ENCODE measurements around the gene COL19A1.
"Not testable (repeated sequence)": the region's sequence is repeated elsewhere in the genome, so short reads cannot be mapped to it uniquely, and the experiment has no call there.

Gene COL19A1

DNA sequence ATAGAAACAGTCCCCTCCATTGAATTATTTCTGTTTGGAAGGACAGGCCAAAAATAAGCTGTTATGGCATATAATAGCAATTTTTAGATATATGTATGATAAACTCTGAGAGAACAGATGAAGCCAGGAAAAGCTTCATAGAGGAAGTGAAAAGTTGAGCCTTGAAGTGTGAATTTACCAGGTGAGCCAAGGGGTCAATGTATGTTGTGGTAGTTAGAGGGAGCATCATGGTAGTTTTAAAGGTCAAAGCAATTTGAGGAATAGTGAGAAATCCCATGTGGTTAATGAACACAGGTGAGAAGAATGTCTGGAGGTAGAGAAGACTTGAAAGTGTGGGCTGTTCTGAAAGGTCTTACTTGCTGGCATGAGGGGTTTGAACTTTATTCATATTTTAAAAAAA lies 47.0 kb downstream of the COL19A1 start:
- no peak for DNase-seq

DNA sequence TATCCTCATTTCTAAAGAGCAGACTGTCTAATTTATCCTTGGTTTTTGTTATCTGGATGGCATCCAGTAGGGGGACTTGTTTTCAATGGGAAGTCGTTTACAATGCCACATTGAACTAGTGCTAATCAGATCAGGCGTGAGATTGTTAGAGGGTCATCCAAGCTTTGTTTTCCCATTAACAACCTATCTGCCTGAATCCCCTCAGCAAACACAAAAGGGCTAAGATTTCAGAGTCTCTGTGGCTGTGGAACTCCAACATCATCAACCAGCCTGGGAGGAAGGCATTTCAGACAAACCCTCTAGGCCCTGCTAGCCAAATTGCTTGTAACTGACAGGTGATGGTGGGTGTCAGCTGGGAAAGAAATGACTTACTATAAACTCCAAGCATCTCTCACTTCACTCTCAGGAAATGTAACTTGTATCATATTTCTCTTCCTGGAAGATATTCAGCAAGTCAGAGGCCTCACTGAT lies 47.7 kb downstream of the COL19A1 start:
- DNase-seq = no peak

DNA sequence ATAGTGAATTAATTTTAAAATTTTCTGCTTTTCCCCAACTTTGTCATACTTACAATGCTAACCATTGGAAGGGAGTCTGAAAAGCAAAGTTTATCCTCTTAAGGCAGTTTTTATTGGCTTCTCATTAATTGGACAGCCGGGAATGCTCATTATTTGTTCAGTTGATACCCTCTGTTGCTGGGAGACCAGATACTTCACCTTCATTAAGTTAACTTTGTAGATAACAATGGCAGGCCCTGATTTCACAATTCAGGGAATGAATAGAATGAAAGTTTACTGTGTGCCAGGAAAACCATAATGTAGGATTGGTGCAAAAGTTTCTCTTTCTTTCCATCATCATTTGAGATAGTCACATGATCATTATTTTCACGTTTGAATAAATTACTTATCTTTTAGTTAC lies 49.0 kb downstream of the COL19A1 start:
- no peak for DNase-seq

DNA sequence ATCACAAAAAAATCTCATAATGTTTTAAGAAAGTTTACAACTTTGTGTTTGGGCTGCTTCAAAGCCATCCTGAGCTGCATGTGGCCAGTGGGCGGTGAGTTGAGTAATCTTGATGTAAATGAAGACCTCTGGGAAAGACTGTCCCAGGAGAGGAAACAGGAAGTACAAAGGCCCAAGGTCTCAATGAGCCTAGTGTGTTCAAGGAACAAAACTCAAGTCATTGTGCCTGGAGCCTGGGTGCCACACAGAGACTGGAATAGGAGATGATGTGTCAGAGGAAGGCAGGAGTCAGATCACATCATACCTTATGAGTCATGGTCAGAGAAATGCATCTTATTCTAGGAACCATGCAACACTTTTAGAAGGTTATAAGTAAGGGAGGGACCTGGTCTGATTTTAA lies 51.5 kb downstream of the COL19A1 start:
- no peak for DNase-seq

DNA sequence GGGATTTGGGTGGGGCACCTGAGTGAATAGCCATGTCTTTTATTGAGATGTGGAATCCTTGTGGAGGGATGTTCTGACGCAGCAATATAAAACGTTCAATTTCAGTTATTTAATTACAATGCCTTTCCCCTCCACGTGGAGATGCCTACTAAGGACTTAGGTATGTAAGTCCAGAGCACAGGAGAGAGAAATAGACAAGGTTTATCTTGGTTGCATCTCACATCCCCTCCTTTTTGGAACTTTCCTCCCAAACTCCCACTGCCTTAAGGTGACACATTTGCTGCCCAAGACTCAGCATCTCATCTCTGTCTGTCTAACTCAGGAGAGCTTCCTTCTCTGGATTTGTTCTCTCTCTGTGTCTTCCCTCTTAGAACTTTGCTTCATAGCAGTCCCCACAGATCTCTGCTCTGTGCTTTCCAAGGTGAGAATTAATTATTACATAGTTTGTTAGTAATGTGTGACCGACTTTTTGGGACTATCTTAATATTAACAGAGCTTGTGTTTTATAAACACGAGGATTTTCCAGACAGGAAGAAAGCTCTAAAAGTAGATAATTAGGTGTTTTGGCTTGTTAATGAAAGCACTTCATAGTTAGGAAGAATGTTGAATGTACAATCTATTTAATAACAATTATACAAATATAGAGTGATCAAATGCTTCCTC lies 52.6 kb downstream of the COL19A1 start:
- DNase-seq = no peak

DNA sequence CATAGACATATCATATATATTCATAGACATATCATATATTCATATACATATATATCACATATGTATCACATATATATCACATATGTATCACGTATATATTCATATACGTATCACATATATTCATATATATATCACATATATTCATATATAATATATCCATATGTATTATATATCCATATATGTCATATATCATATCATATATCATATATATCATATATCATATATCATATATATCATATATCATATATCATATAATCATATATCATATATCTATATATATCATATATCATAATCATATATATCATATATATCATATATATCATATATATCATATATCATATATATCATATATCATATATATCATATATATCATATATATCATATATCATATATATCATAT lies 54.7 kb downstream of the COL19A1 start:
- not testable (repeated sequence) for DNase-seq

DNA sequence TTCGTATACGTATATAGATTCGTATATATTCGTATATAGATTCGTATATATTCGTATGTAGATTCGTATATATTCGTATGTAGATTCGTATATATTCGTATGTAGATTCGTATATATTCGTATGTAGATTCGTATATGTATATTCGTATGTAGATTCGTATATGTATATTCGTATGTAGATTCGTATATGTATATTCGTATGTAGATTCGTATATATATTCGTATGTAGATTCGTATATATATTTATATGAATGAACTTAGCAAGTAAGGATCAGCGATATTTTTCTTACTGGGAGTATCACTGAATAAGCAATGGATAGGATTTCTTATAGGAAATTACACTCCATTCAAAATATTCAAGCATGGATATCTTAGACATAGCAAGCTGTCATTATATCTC lies 55.3 kb downstream of the COL19A1 start:
- not testable (repeated sequence) for DNase-seq

DNA sequence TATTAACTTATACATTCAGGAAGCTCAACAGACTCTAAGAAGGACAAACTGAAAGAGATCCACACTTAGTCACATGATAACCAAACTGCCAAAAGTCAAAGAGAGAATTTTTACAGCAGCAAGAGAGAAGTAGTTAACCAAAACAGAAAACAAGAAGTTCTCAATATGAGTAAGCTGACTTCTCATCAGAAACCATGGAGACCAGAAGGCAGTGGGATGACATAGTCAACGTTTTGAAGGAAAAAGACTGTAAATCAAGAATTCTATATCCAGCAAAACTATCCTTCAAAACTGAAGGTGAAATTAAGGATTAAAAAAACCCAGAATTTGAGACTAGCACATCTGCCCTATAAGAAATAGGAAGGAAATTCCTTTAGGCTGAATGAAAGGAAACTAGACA lies 60.4 kb downstream of the COL19A1 start:
- no peak for DNase-seq

DNA sequence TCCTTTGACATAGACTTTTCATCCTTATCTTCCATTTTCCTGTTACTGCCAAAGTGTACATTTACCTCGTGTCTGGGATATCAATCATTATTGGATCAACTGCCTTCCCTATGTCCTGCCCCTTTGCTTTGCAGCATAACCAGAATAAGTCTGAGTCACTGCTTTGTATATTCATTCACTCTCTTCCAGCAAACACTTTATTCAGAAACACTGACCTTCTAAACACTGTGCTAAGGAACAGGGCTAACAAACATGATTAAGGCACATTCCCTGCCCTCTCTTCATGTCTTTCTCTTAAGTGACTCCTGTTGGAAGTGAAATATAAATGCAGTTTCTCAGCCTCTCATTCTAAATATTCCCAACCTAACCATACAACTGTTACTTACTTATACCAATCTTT lies 66.9 kb downstream of the COL19A1 start:
- DNase-seq = no peak

DNA sequence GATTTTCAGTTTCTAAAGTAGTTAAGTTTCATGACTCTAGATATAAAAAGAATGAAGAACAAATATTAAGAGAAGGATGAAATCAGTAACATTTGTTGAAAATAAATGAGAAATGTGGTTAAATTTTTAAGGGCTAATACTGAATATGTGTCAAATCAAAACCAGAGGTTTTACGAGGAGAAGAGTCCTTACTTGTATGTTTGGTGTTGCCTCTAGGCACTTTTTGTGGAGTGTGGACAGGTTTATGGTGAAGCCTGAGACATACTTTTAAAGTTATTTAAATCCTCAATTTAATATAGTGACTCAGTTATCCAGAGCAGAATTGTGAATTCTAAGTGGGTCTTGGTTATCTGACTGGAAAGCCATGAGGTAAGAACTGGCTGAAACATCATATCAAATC lies 68.7 kb downstream of the COL19A1 start:
- DNase-seq = no peak

DNA sequence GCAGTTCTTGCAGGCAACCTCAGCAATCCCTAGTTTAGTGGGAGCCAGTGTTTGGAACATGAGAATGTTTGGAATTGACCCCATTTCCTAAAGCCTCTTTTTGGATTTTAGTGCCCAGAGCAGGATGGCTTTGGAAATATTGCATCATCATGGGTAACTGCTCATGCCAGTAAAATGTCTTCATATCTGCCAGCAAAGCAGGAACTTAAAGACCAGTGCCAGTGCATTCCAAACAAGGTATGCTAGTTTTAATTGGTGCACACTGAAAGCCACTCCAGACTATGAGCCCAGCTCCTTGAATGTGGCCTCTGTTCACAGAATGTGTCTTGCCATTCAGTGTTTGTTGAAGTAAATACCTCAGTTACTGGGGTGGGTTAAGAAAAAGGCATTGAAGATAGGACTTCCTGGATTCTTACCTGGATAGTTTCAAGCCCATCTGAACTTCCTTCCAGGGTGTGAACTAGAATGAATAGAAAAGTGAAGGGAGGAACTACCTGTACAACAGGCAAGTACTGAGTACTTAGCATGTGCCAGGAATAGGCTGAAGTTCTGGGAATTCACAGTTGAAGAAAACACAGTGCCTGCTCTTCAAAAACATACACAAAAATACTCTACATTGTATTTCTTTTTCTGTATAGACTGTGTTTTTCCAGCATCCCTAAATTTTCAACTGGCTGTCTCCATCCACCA lies 70.5 kb downstream of the COL19A1 start:
- no peak for DNase-seq

DNA sequence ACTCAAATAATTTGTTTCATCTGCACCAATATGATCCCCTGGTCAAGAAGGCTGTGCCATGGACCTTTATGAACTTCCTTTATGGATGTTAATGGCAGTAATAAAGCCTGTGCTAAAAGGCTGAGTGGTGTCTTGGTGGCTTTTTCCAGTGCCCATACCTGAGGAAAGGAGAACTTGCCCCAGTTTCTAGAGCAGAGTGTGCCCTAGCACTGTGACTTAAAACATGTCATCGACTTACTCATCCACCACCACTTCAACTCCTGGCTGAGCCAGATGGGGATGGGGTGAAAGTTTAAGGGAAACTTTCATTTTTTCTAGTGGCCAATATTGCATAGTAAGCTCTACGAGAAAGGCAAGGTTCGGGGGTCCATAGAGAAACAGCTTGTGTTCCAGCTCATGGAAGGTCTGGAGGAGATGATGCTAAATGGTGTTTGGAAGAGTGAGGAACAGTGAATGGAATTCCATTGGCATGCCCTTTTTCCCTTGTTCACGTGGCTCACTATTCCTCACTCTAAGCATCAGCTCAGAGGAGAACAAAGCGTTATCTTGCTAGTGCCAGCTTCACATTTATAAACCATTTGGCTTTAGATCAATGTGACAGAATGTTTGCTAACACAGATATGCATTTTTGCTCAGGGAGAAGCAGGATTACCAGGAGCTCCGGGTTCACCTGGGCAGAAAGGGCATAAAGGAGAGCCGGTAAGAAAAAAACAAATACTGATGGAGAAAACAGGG lies 71.2 kb downstream of the COL19A1 start:
- no peak for DNase-seq

DNA sequence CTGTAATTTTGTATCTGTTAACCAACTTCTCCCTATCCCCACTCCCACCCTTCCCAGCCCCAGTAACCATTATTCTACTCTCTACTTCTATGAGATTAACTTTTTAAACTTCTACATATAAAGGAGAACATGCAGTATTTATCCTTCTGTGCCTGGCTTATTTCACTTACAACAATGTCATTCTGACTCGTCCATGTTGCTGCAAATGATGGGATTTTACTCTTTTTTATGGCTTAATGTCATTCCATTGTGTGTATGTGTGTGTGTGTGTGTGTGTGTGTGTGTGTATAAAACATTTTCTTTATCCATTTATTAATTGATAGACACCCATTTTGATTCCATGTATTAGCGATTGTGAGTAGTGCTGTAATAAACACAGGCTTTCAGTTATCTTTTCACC lies 76.1 kb downstream of the COL19A1 start:
- no peak for DNase-seq

DNA sequence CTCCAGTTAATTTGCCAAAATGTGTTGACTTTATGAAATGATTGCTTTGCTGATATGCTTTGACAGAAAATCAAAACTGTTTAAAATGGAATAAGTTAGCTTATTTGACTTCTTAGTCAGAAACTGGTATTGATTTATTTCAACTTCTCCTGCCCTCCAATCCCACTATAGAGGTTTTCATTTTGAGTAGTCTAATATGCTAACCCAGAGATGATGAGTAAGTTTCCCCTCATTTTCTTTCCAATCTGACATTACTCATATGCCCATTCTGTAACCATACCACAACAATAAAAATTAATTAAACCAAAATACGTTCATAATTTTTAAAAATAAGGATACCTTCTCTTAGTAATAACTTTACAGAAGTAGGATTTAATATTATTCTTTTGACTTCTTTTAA lies 78.8 kb downstream of the COL19A1 start:
- DNase-seq = no peak

DNA sequence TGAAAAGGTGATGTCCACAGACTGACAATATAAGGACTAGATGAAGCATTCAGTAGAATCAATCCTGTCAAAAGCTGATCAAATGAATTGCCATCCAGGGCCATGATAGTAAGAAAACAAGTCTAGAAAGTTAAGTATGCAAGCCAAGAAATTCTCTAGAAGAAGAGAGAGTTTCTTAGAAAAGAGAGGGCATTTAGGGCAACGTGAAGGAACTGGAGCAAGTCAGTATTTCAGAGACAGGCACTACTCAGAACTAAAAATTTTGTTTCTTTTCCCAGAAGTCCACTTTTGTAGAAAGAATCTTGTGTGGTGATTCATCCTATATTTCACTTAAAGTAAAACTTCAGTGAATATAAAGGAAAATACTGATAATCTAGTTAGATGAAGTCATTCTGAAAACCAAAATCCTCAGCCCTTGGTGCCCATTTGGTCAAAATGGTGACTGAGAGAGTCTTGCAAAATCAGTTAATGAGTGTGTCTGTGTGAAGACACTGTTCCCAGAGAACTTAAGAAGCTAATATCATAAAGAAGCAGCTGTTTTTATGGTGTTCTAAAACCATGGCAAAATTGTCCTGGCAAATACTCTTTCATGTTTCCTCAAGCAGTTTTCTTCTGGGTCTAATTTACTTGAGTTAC lies 82.2 kb downstream of the COL19A1 start:
- DNase-seq = no peak

DNA sequence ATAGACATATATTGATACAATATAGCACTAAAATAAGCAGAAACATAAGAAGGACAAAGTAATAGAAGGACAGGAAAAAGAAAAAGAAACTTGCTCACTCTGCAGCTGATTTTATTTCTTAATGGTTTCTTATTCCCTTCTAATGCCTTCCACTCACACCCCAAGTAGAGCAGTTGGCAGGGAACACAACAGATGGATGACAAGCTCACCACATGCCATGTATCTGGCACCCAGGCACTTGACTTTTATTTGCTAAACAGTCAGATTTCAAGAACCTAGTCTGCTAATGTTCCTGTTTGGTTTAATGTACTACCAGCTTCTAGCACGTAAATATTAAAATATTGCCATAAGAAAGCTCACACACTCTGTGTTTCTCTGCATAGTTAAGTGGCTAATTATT lies 87.1 kb downstream of the COL19A1 start:
- DNase-seq = no peak

DNA sequence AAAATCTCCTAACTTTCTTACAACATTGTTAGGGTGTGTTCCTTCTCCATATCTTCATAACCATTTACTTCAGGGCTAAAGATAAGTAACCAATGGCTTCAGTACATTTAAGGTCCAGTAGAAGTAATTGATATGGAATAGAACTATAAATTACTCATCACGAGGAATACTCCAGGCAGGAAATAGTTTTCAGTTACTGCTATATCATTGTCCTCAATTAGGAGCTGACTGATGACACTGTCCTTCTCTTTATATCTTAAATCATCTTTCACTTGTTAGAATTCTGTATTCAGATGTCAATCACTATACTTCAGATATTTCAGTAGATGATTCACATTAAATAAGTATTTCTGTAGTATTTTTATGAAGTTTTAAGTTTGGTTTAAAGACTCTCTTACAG lies 88.4 kb downstream of the COL19A1 start:
- no peak for DNase-seq

DNA sequence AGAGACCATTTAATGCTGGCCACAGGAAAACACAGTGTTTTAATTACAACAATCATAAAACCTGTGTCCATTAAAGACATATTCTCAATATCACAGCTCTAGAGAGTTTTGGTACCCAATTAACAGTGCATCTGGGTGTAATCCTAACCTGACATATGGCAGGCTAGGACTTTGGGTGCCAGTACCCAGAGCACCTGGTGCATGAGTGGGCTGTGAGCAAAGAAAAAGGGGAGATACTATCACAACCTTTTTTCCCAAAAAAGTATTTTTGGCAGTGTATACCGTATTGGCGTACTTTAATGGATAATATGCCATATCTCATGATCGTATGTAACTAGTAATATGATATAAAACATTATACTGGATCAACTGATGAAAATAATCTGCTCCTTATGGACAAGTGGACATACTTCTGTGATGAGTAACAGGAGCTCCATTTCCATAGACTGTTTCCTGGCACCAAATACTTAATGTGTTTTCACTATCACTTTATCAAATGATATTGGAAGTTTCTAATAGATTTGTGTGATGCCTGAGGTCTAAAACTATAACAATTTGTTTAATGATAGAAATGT lies 91.7 kb downstream of the COL19A1 start:
- no peak for DNase-seq

DNA sequence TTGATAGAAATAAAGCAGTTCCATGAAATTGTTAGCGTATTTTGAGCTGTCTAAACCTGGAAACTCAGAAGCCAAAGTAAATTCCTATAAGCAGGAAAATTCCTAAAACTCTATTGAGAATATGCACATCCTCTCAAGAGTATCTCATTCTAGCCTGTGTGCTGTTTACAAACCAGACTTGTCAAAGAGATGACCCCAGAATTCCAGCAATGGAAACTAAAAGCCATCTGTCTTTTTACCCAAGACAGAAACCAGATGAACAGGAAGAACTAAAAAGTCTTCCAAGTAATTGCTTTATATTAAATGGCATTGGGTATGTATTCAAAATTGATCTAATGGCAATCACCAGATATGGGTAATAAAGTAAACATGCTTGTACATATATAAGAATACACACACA lies 92.6 kb downstream of the COL19A1 start:
- no peak for DNase-seq

DNA sequence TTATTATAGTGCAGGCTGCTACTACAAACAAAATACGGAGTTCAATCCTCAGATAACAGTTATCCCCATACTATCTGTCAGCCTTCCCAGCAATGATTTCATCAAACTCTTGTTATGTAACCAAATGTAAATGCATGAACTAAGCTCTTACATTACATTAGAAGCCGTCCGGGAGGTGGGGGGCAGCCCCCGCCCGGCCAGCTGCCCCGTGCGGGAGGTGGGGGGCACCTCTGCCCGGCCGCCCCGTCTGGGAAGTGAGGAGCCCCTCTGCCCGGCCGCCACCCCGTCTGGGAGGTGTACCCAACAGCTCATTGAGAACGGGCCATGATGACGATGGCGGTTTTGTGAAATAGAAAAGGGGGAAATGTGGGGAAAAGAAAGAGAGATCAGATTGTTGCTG lies 99.6 kb downstream of the COL19A1 start:
- DNase-seq = not testable (repeated sequence)

DNA sequence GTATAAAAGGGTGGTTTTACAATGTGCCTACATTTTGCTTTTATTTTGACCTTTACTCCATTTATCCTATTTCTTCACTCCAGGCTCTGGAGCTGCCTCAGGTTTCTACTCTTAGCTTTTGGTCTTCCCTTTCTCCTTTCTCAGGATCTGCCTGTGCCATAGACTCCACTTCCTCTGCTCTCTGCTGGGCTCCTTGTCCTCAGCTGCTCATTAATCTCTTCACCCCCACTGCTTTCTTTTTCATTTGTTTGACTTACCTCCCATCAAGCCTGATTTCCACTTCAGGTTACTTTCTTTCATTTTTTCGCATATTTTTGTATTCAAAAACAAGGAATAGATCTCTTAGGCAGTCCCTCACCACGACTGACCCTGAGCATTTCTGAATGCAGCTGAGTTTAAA lies 106.8 kb downstream of the COL19A1 start:
- DNase-seq = no peak

DNA sequence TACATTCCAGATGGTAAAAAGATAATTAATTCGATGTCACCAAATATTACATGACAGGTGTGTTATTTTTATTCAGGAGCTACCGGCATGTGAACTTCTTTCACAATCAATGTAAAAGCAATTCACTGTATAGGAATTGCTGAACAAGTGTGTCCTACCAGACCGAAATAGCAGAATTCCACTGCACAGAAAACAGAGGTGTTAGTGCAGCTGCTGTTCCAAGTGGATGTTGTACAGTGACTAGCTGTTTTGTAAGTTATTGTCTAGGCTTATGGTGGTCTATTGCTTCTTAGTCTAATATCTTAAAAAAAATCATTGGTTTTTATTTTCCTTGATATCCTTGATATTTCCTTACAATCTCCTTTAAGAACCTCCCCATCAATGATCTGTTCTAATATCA lies 107.4 kb downstream of the COL19A1 start:
- no peak for DNase-seq

DNA sequence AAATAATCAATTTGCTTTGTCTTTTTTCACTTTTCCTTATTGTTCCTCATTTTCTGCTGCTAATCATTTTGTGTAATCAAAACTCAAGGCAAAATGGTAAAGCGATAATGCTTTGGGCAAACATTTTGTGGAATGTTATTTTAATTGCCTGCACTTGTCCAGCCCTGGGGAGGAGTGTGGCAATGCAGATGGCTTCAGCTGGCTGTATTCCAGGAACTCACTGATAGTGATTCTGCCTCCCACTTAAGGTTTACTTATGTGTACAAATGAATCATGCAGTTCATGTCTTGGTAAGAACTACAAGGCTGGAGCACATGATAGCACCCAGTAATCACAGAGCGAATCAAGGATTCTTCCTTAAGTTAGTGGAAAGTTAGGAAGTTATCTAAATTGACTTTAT lies 107.8 kb downstream of the COL19A1 start:
- DNase-seq = no peak
